Ramos (cell line): Measurements from ENCODE around the gene FAIM.
"Not testable (repeated sequence)": the region's sequence is repeated elsewhere in the genome, so short reads cannot be mapped to it uniquely, and the experiment has no call there.

Experiments
- in situ Hi-C: fragments of 300-500 bp; cut with MboI; formaldehyde crosslinking; loops from one replicate; pipeline ENCODE4 v1.14.3; 2022; ENCODE audit warnings: low sequenced_read_pairs; ENCODE audit not compliant: unreplicated experiment

Gene FAIM

GRCh38 chr3:138608322-138609135, at the start of gene FAIM:
Gene FAIM, plus strand, starts transcription at chr3:138608771. Its CDS starts 10,956 bp downstream, at chr3:138619727.
- in situ Hi-C loops, result no loop called here

- in situ Hi-C loops, result no loop called here
Observed at GRCh38 chr3:138559134-138559533, 49.4 kb upstream of the FAIM start.

GRCh38 chr3:138560501-138560900, 48.1 kb upstream of the FAIM start:
- in situ Hi-C loops, result no loop called here

GRCh38 chr3:138562902-138563301, 45.7 kb upstream of the FAIM start:
- in situ Hi-C loops, result not testable (repeated sequence)

GRCh38 chr3:138566293-138566692, 42.3 kb upstream of the FAIM start:
- in situ Hi-C loops, result not testable (repeated sequence)

- in situ Hi-C loops, result no loop called here
Observed at GRCh38 chr3:138567403-138567802, 41.2 kb upstream of the FAIM start.

- in situ Hi-C loops, result no loop called here
Observed at GRCh38 chr3:138569090-138569489, 39.5 kb upstream of the FAIM start.

GRCh38 chr3:138569624-138570023, 38.9 kb upstream of the FAIM start:
- in situ Hi-C loops, result not testable (repeated sequence)

GRCh38 chr3:138573138-138573537, 35.4 kb upstream of the FAIM start:
- in situ Hi-C loops, result no loop called here

GRCh38 chr3:138578141-138578540, 30.4 kb upstream of the FAIM start:
- in situ Hi-C loops, result loop anchor here (25.0 kb wide), 1 partner anchor 391 kb away; the partner anchor contains the start of gene ARMC8

- in situ Hi-C loops, result loop anchor here (25.0 kb wide), 1 partner anchor 392 kb away; the partner anchor contains the start of gene ARMC8
Observed at GRCh38 chr3:138578961-138579574, 29.5 kb upstream of the FAIM start.

- in situ Hi-C loops, result loop anchor here (25.0 kb wide), 1 partner anchor 400 kb away; the partner anchor contains the start of gene ARMC8
Observed at GRCh38 chr3:138587374-138587773, 21.2 kb upstream of the FAIM start.

- in situ Hi-C loops, result loop anchor here (25.0 kb wide), 1 partner anchor 401 kb away; the partner anchor contains the start of gene ARMC8
Observed at GRCh38 chr3:138588445-138588844, 20.1 kb upstream of the FAIM start.

- in situ Hi-C loops, result loop anchor here (25.0 kb wide), 1 partner anchor 404 kb away; the partner anchor contains the start of gene ARMC8
Observed at GRCh38 chr3:138591392-138591791, 17.2 kb upstream of the FAIM start.

- in situ Hi-C loops, result loop anchor here (25.0 kb wide), 1 partner anchor 406 kb away; the partner anchor contains the start of gene ARMC8
Observed at GRCh38 chr3:138593488-138594149, 15.0 kb upstream of the FAIM start.

- in situ Hi-C loops, result loop anchor here (25.0 kb wide), 1 partner anchor 407 kb away; the partner anchor contains the start of gene ARMC8
Observed at GRCh38 chr3:138594150-138594934, 14.2 kb upstream of the FAIM start, which contains the start of gene CEP70. Gene CEP70, minus strand, starts transcription at chr3:138594260. Its CDS starts 21,333 bp downstream, at chr3:138572927.

- in situ Hi-C loops, result loop anchor here (5.0 to 25.0 kb wide), 2 partner anchors 322 to 408 kb away; partner anchors contain the start of gene ARMC8
Observed at GRCh38 chr3:138594935-138595610, 13.5 kb upstream of the FAIM start.

- in situ Hi-C loops, result loop anchor here (5.0 to 25.0 kb wide), 2 partner anchors 320 to 410 kb away; partner anchors contain the start of gene ARMC8
Observed at GRCh38 chr3:138597186-138597976, 11.2 kb upstream of the FAIM start.
